ENCODE measurements around the gene RASL12.

RASL12 gene

DNA sequence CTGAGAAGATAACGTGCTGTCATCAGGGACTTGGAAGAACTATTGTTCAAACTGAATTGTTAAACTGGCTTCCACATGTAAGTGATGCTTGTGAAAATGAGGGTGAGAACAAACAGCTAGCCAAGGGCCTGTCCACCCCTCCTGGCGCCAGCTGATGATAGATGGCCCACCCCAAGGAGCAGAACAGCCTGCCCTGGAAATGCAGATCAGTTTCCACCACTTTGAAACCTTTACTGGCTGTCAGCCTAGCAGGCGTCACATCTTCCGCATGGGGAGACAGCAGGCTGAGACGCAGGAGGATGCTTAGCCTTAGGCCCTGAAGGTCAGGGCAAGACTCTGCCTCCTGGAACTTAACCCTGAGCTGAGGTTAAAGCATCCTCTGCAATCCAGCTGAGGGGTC lies 29.0 kb downstream of the RASL12 start:
- no peak for TF ChIP-seq POLR2A (IDR thresholded peaks at IDR 0.05; ENCODE audit: extremely low read depth, insufficient read length)
- TF ChIP-seq CTCF (IDR thresholded peaks at IDR 0.05; ENCODE audit: low read depth, low read length): no peak
- TF ChIP-seq MYC (IDR thresholded peaks at IDR 0.05; ENCODE audit: low read depth, low read length): no peak
- TF ChIP-seq MAX (IDR thresholded peaks at IDR 0.05; ENCODE audit: low read depth, low read length): no peak
- DNase-seq (ENCODE audit: low read depth): no peak
- H3K4me3 ChIP-seq (ENCODE audit: low read depth, low read length): no peak overlapping the region

- DNase-seq (ENCODE audit: low read depth): no peak
- TF ChIP-seq POLR2A (IDR thresholded peaks at IDR 0.05; ENCODE audit: extremely low read depth, insufficient read length): no peak
- TF ChIP-seq MAX (IDR thresholded peaks at IDR 0.05; ENCODE audit: low read depth, low read length): no peak
- TF ChIP-seq MYC (IDR thresholded peaks at IDR 0.05; ENCODE audit: low read depth, low read length): no peak
- no peak for TF ChIP-seq CTCF (IDR thresholded peaks at IDR 0.05; ENCODE audit: low read depth, low read length)
- no peak overlapping the region for H3K4me3 ChIP-seq (ENCODE audit: low read depth, low read length)
These were observed 29.4 kb downstream of the RASL12 start for GRCh38 chr15:65038428-65038827.

- no peak for TF ChIP-seq POLR2A (IDR thresholded peaks at IDR 0.05; ENCODE audit: extremely low read depth, insufficient read length)
- TF ChIP-seq MAX (IDR thresholded peaks at IDR 0.05; ENCODE audit: low read depth, low read length): no peak
- no peak for TF ChIP-seq MYC (IDR thresholded peaks at IDR 0.05; ENCODE audit: low read depth, low read length)
- TF ChIP-seq CTCF (IDR thresholded peaks at IDR 0.05; ENCODE audit: low read depth, low read length): no peak
- no peak for DNase-seq (ENCODE audit: low read depth)
- no peak overlapping the region for H3K4me3 ChIP-seq (ENCODE audit: low read depth, low read length)
These were observed 30.5 kb downstream of the RASL12 start for GRCh38 chr15:65037309-65037708.

DNA sequence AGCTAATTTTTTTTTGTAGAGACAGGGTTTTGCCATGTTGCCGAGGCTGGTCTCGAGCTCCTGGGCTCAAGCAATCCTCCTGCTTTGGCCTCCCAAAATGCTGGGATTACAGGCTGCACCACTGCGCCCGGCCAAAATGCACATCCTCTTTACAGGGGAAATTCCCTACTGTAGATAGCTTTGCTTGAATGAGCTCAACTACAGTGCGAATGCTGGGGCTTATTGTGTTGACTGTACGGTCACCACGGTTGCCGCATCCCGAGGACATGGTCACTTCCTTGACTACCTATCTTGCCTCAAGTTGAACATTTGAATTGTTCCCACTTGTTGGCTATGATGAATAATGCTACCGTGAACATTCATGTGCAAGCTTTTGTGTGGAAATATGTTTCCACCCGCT lies 33.1 kb downstream of the RASL12 start:
- DNase-seq (ENCODE audit: low read depth): no peak
- no peak overlapping the region for H3K4me3 ChIP-seq (ENCODE audit: low read depth, low read length)
- no peak for TF ChIP-seq MAX (IDR thresholded peaks at IDR 0.05; ENCODE audit: low read depth, low read length)
- TF ChIP-seq CTCF (IDR thresholded peaks at IDR 0.05; ENCODE audit: low read depth, low read length): no peak
- no peak for TF ChIP-seq MYC (IDR thresholded peaks at IDR 0.05; ENCODE audit: low read depth, low read length)
- no peak for TF ChIP-seq POLR2A (IDR thresholded peaks at IDR 0.05; ENCODE audit: extremely low read depth, insufficient read length)

DNA sequence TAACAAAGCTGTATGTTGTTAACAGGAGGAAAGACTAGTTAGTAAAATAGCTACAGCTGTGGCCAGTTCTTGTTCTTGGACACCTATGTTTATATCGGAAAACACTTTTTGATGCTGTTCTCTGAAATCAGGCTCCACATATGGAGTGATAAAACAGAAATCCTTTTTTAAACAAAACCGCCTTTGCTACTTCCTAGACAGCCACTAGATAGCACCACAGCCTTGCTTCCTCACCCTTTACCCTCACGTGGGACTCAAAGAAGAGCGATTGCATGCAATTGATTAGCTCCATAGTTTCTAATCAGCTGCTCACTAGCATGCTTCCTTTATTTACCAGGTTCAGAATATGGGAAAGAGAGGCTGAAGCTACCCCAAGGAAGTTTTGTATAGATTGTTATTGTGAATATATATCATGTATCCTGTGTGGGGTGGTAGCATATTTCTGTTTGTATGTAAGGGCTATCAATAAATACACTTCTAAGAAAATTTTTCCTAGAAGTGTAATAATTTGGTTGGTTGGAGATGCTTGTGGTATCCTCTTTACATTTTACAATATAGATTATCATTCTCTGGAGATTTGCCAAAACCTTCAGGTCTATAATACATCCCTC lies 34.0 kb downstream of the RASL12 start:
- TF ChIP-seq MAX (IDR thresholded peaks at IDR 0.05; ENCODE audit: low read depth, low read length) (peak; percentile 69), POLR2A (IDR thresholded peaks at IDR 0.05; ENCODE audit: extremely low read depth, insufficient read length) (no peak), MYC (IDR thresholded peaks at IDR 0.05; ENCODE audit: low read depth, low read length) (no peak; the same call in 1 of the 2 replicates), CTCF (IDR thresholded peaks at IDR 0.05; ENCODE audit: low read depth, low read length) (peak; percentile 53)
- no peak overlapping the region for H3K4me3 ChIP-seq (ENCODE audit: low read depth, low read length)
- DNase-seq (ENCODE audit: low read depth): peak; percentile 56

All from NB4 (cell line).